Muscle of arm (tissue), 12 donors: ENCODE data around the gene GMEB2. TPM values are rescaled to one million over a fixed set of nuclear protein-coding genes. Genes with fewer than 3 reads are reported as not detected.

Experiments used
- DNase-seq: peaks from one replicate; pipeline ENCODE4 v3.0.0-alpha.2; 2013
- polyA plus RNA-seq, 12 donors: library from polyadenylated mRNA; unstranded; fragments of 120-200 nt; gene quantifications; one replicate each; pipeline ENCODE4 v1.2.1, GENCODE V29; 2013; ENCODE audit not compliant: insufficient read length in 12 of 12

GMEB2 gene
- polyA plus RNA-seq, 12 donors = 5.8 to 11.0 (median 7.1) TPM; not detected in 1

DNA sequence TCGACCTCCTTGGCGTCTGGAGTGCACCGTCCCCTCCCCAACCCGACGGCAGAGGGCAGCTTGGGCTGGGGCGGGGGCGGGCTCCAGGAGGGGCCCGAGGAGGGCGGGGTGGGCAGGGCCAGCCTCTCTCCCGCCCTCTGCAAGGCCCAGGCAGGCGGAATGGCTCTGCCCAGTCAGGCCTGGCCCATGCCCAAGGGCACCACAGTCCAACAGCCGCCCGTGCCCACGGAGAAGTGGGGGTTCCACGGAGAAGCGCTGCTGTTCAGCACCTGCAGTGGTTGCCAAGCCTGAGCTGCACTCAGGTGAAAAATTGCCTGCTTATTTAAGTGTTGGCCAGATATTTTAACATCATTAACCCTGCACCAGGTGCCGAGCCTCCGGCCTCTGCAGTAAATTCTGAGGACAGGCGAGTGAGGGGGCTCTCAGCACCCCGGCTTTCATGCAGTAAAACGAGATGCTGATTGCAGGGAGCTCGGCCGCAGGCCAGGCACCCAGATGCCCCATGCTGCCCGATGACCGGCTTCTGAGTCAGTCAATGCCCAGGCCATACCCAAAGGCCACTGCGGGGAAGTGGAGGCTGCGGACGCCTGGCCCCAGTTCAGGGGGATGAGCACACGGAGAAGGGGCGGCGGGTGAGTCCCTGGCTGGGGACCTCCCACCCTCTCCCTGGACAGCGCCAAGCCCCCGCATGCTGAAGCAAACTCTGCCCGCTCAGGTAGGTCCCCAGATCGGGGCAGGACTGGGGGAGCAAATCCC is 79.0 kb downstream of the GMEB2 start, which contains the start of gene SRMS:
SRMS (minus strand) TSS at position 25 of the 756 bp plus-strand sequence. CDS start 286 bp downstream, outside the sequence.
- DNase-seq = no peak

DNA sequence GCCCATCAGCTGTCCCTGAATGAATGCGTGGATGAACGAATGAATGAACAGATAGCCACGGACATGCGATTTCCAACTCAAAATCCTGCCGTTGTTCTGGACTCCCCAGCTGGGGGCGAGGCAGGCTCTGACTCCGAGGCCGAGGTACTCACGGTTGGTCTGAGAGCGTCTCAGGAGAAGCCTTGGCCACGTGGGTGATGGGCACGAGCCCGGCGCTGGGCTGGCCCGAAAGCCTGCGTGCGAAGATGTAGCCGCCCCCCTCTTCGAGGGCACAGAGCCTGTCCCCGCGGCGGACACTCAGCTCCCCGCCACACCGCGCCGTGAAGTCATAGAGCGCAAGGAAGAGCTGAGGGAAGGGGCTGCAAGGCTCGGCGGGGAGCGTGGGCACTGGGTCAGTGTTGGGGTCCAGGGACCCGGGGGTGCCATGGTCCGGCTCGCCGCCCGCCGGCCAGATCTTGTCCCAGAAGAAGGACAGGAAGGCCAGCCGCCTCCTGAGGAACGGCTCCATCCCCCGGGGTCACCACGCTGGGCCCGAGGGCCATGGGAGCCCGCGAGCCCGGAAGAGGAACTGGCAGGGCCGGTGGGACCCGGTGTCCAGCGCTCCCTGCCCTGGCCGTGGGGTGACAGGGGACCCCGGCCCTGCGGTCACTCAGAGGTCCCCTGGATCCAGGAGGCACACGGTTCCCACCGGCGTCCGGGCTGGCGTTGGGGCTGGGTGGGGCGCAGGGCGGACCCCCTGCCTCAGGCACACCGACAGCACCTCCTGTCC is 79.8 kb downstream of the GMEB2 start:
- no peak for DNase-seq

DNA sequence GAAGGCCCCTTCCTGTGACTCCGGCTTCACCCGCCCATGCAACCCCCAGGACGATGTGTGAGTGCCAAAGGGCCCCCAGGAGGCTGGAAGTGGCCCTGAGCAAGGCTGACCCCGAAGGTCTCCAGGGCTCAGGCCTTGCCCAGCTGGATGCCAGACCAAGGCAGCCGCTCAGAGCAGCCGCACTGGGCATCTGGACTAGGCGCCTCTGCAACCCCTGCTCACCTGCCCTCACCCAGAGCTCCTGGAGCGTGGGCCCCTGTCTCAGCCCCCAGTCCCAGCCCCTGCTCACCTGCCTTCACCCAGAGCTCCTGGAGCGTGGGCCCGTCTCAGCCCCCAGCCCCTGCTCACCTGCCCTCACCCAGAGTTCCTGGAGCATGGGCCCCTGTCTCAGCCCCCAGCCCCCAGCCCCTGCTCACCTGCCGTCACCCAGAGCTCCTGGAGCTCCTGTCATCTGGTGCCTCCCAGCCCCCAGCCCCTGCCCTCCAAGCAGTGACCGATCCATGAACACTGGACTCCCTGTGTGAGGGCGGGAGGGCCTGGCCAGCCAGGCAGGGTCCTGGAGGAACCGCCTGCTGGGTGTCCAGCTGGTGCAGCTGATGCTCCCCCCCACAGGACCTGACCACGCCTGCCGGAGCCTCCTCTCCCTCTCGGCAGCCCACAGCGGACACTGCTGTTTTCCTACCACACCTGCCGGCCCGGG is 80.5 kb downstream of the GMEB2 start:
- no peak for DNase-seq

DNA sequence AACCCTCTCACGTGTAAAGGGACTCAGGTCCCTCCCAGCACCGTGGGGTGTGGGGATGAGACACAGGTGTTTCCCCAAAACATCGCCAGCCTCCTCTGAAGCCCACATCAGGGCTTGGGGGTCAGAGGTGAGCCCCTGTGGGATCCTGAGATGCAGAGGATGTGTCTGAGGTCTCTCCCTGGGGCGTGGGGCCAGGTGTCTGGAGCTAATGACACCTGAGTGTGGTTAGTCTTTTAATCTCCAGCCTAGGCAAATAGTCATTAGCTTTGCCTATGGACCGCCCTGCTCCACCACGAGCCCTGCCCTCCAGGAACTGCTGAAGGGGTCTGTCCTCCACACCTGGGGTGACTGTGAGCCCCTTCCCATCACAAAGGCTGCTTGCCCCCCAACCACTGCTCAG is 81.1 kb downstream of the GMEB2 start:
- no peak for DNase-seq

DNA sequence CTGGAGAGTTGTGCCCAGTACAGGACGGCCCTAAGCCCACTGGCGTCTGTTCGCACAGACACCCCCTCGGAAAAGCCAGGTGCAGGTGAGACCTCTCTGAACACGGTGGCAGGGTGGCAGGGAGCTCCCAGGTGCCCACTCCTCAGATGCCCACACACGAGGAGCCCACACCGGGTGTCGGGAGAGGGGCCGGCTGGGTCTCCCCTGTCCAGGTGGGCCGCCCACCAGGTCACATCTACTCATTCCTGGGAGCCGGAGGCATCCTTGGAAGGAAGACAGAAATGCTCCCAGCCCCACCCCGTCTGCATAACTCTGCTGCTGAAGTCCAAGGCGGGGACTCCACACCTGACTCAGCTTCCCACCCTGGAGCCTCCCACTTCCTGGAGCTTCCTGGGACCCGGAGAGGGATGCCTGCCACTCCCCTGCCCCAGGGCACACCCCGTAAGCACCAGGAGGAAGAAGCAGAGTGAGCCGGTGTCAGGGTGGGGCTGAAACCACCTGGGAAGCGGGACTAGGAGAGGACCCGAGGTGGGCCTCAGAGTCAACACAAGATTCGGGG is 81.9 kb downstream of the GMEB2 start:
- no peak for DNase-seq

DNA sequence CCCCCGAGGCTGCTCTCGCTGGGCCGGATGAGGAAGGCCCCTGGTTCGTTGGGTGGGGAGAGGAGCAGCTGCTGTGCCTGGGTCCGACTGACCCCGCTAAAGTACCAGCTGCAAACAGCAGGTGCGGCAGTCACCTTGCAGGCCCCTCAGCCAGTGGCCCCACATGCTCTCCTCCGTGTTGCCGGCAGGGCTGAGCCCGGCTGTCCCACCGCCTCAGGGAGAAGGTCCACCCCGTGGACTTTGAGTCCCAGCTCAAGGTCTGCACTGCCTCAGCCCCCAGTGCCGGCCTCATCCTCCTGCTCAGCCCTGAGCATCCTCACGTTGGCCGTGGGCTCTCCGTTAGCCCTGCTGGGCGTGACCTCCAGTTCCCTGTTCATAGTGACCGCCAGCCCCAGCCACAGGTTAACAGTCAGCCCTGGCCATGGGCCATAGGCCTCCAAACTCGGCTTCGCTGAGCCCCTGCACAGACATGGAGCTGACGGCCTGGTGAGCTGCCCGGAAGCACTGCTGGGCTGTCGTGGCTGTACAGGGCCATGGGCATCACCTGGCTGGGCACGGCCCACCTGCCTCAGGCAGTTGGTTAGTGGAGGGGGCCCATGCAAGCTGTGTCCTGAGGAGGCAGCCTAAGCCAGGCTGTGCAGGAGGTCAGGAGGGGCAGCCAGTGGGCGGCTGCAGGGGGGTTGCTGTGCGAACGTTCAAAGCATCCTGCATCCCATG is 82.5 kb downstream of the GMEB2 start:
- no peak for DNase-seq

DNA sequence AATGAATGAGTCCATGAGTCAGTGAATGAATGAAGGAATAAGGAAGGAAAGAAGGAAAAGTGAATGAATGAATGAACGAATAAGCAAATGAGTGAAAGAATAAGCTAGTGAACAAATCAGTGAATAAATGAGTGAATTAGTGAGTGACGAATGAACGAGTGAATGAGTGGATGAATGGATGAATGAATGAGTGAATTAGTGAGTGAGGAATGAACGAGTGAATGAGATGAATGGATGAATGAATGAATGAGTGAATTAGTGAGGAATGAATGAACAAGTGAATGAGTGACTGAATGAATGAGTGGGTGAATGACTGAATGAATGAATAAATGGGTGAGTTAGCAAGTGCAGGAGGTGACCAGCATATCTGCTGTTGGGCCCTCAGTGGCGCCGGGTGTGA is 83.2 kb downstream of the GMEB2 start:
- no peak for DNase-seq

DNA sequence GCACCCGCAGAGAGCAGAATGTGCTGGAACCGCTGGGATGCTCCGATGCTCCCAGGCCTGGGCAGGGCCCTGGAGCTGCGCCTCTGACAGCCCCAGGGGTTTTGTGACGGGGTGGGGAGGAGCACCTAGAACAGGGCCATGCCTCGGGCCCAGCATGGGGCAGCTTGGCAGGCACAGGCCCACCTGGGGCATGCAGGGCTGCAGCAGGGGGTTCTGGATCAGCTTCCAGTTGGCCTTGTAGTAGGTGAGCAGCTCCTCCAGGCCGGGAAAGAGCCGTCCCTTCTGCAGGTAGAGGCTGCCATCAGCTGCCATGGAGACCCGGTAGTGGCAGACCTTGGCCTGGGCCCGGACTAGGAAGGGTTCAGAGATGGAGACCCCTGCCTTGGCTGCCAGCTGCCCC is 83.8 kb downstream of the GMEB2 start:
- DNase-seq = no peak

DNA sequence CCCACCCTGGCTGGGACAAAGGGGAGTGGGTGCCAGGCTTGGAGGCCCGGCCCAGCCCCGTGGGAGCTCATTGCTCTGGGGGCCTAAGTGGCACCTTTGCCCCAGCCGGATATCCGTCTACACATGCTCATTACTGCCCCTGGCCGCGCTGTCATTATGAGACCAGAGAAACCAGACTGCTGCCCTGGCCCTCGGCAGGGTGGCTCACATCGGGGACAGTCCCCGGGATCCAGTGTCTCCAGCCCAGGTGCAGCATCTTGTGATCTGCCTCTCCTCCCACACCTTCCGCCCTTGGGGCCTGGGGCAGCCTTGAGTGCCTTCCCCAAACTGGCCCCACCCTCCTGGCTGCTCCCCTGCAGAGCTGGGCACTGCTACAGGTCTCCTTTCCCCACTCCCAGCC is 84.2 kb downstream of the GMEB2 start:
- no peak for DNase-seq

DNA sequence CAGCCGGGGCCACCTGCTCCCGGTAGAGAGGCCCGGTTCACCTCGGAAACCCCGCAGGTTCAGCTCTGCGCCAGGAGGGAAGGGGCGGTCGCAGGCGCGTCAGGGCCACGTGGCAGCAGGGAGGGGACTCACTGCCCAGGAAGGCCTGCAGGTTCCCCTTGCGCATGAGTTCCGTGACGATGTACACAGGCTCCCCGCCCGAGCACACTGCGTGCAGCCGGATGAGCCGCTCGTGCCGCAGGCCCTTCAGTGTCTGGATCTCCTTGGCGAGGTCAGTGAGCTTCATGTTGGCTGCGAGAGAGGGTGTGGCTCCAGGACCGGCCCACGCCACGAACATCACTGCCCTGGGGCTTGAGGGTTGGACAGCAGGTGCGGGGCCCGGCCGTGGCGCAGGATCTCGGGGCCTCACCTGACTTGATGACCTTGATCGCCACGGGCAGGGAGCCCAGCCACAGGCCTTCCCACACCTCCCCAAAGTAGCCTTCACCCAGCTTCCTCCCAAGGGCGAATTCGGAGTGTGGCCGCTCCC is 84.8 kb downstream of the GMEB2 start:
- no peak for DNase-seq

DNA sequence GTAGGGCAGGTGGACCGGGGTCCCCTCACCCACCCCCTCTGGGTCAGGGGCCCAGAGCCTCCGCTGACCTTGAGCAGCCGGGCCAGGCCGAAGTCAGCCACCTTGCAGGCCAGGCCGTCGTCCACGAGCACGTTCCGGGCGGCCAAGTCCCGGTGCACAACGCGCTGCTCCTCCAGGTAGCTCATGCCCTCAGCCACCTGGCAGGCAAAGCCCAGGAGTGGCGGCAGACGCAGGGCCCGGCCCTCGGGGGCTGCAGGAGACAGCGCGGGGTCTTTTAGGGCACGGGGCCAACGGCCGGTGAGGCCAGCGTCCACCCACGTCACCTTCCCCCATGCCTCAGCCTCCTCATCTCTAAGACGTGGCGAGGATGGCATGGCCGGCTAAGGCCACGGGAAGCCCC is 85.5 kb downstream of the GMEB2 start:
- no peak for DNase-seq

DNA sequence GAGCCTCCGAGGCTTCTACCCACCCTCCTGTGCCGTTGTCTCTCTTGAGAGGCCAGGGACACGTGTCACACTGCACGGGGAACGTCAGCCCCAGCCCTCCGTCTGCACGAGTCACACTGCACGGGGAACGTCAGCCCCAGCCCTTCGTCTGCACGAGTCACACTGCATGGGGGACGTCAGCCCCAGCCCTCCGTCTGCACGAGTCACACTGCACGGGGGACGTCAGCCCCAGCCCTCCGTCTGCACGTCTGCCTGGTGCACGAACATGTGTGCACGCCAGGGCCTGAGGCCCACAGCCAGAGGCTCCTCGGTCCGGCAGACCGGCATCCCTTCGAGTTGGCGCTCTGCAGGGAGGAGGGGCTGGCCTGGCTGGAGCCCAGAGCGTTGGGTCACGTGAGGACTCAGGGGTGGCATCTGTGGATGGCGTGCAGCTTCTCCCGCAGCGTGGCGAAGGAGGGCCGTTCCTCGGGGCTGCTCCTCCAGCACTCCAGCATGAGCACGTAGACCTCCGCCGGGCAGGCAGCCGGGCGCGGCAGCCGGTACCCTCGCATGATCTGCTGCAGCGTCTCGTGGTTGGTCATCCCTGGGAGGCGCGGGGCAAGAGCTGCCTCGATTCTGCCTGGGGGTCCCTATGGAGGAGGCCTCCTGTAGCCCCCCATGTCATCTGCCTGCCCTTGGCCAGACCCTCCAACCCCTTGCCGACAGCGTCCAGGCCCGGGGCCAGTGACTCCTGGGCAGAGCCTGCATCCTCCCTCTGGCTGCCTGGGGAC is 86.3 kb downstream of the GMEB2 start:
- no peak for DNase-seq

DNA sequence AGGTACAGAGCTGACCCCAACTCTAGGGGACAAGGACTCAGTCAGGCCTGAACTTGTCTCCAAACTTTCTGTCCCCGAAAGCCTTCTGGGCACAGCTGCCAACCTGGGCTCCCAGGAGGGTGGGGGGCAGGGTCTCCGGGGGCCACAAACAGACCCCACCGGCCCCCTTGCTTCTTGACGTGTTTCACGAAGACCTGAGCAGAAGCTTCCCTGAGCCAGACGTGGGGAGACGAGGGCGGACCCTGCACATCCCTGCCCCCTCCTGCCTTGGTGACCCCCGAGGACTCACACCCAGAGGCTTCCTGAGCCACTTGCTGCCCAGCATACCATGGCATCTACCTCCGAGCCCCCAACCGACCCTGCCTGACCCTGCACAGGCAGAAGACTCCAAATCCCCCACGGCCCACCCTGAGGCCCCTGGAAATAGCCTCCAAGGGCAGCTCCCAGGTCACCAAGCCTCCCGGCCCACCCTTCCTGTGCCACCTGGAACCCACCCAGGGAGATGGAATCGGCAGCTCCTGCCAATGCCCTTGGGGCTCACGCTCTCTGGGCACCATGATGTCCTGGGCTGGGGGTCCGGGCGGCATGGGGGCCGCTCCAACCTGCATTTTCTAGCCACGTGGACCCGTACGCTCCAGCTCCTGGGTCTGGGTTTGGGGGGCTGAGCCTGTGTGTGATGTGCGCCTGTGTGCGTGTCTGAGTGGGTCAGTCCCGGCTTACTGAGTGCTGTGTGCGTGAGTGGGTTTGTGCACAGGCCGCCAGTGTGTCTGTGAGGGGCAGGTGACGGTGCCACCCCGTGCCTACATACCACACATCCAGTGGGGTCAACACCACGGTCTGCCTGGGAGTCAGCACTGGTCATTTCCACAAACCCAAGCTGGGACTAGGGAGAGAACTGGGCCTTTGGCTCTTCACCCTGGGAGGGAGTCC is 87.2 kb downstream of the GMEB2 start:
- no peak for DNase-seq

DNA sequence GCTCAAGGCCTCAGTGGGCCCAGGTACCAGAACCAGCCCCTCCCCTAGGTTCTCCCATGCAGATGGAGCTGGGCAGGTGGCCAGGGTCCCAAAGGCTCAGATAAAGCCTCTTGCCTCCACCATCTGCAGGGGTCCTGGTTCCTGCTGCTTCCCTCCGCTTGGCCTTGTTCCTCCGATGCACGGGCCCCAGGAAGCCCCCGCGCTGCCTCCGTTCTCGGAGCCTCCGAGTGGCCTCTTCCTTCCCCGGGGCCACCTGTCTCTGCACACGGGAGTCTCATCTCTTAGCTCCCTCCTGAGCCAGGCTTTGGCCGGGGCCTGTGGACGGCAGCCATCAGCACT is 87.8 kb downstream of the GMEB2 start:
- no peak for DNase-seq

DNA sequence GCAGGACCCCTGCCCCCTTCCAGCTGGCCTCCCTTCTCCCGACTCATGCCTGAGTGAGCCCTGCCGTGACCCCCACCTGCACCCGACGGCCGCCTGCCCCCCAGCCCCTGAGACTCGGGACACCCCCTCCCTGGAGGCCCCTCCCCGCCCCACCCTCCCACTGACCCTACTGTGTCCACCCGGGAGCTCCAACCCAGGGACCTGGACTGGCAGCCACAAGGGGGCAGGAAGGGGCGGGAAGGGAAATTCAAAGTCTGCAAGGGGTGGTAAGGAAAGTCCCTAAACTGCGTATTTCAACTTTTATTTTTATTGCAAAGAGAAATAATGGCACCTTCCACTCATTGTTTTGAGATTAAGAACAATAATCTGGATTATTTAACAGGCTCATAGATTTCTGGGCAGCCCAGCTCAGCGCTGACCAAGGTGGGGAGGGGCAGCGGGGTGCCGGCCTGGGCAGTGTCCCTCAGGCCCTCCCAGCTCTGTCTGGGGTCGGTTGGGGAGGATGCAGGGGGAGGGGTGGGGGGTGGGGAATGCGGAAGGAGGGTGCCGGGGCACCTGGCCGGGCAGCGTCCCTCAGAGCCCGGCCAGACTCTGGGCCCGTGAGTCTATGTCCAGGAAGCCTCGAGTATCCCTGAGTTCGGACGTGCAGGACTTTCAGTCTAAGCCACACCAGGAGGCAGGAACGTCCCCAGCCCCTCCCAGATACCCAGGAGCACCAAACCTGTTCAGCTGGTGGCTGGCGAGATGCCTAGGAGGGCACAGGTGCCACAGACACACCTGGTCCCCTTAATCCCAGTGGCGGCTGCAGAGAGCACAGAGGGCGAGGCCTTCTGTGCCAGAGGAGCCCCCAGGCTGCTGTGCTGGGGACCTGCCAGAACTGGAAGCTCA is 88.5 kb downstream of the GMEB2 start:
- DNase-seq = no peak
